HCT116 (cell line): ENCODE measurements around the gene FAM136A. TPM values are rescaled to one million over a fixed set of nuclear protein-coding genes. Genes with fewer than 3 reads are reported as not detected.
A peak's percentile ranks its signal among the peaks of the same experiment; 100 is the strongest.

ENCODE experiments used
- ATAC-seq: fragments of 200-7000 bp; cut with Tn5 transposase; 2 replicates; pipeline ENCODE4 v1.9.1; 2020; ENCODE audit warnings: mild to moderate bottlenecking, moderate library complexity
- BruUV-seq: library from RNA; stranded (reverse); fragments of 400-500 nt; replicated peaks from 2 replicates; lab custom pipeline; 2021; lab: Mats Ljungman, UMichigan
- CTCF ChIA-PET: fragments of 300-600 bp; sonication (Branson Sonifier 250); formaldehyde crosslinking; loops from one replicate; lab custom pipeline; 2021; ENCODE audit warnings: antibody characterized with exemption; lab: Charles Lee
- POLR2A ChIA-PET: fragments of 300-600, 350-600 bp; sonication (Branson Sonifier 250); formaldehyde crosslinking; loops from one replicate; lab custom pipeline; 2021; ENCODE audit warnings: antibody characterized with exemption; lab: Charles Lee
- RAD21 ChIA-PET, 2 experiments: fragments of 300-600 bp; sonication (Branson Sonifier 250); formaldehyde crosslinking; loops; one replicate each; lab custom pipeline; 2023; ENCODE audit warnings: low total read pairs in 2 of 2; ENCODE audit not compliant: uncharacterized antibody in 2 of 2, unreplicated experiment in 2 of 2, low non-redundant PET in 1 of 2; lab: Charles Lee
- DNase-seq: peaks from one replicate; pipeline ENCODE4 v3.0.0-alpha.2; 2010; ENCODE audit warnings: low read depth, low spot score
- H2AFZ ChIP-seq: fragments of 200-600 bp; shearing (Covaris generic), sonication (generic); 2 replicates; pipeline ENCODE4 v1.6.1; 2017; ENCODE audit warnings: low read depth, mixed run types, mixed read lengths, antibody characterized with exemption, low read length; ENCODE audit not compliant: poor library complexity, severe bottlenecking
- H3K27ac ChIP-seq: 2 replicates; pipeline ENCODE4 v1.5.1; 2012; ENCODE audit warnings: low read depth, low read length
- H3K27me3 ChIP-seq: fragments of 200-600 bp; sonication (generic); 2 replicates; pipeline ENCODE4 v1.6.1; 2016; ENCODE audit warnings: mixed run types, low read length, mixed read lengths; ENCODE audit not compliant: insufficient read depth
- H3K36me3 ChIP-seq, 2 experiments: fragments of 200-500 bp in 1 of 2; fragments of 200-600 bp in 1 of 2; sonication (Bioruptor generic) in 1 of 2; sonication (generic) in 1 of 2; 2 replicates each; pipeline versions ENCODE4 v1.5.1 to v1.6.1; 2014 to 2016; ENCODE audit warnings: low read length in 2 of 2, inconsistent platforms in 1 of 2, mixed read lengths in 1 of 2, mixed run types in 1 of 2; ENCODE audit not compliant: insufficient read depth in 2 of 2, control insufficient read depth in 1 of 2
- H3K4me1 ChIP-seq, 2 experiments: fragments of 200-600 bp in 1 of 2; sonication (generic) in 1 of 2; 2 replicates each; pipeline versions ENCODE4 v1.5.1 to v1.6.1; 2012 to 2017; ENCODE audit warnings: low read length in 2 of 2, inconsistent platforms in 1 of 2, mild to moderate bottlenecking in 1 of 2, mixed read lengths in 1 of 2, mixed run types in 1 of 2, moderate library complexity in 1 of 2; ENCODE audit not compliant: insufficient read depth in 2 of 2, control insufficient read depth in 1 of 2
- H3K4me2 ChIP-seq: fragments of 200-600 bp; sonication (generic); 2 replicates; pipeline ENCODE4 v1.6.1; 2017; ENCODE audit warnings: mixed run types, low read length, mixed read lengths
- H3K4me3 ChIP-seq, 2 experiments: fragments of 200-600 bp in 1 of 2; sonication (generic) in 1 of 2; replicated peaks in 1 of 2; 2 replicates each; pipeline ENCODE4 v1.5.1; 2011 to 2016; ENCODE audit warnings: low read length in 2 of 2, control low read depth in 1 of 2, low read depth in 1 of 2, mild to moderate bottlenecking in 1 of 2, mixed read lengths in 1 of 2, mixed run types in 1 of 2
- H3K79me2 ChIP-seq: fragments of 200-600 bp; sonication (generic); 2 replicates; pipeline ENCODE4 v1.6.1; 2017; ENCODE audit warnings: mild to moderate bottlenecking, mixed run types, low read length, moderate library complexity, mixed read lengths; ENCODE audit not compliant: insufficient read depth
- H3K9ac ChIP-seq: fragments of 200-600 bp; sonication (generic); 2 replicates; pipeline ENCODE4 v1.6.1; 2016; ENCODE audit warnings: low read length, mixed read lengths
- H3K9me2 ChIP-seq: fragments of 200-600 bp; sonication (generic), shearing (Covaris generic); 2 replicates; pipeline ENCODE4 v1.6.1; 2017; ENCODE audit warnings: mixed run types, mild to moderate bottlenecking, moderate library complexity; ENCODE audit not compliant: insufficient read depth
- H3K9me3 ChIP-seq, 2 experiments: fragments of 200-500 bp in 1 of 2; fragments of 200-600 bp in 1 of 2; sonication (Bioruptor generic) in 1 of 2; sonication (generic) in 1 of 2; 2 replicates each; pipeline ENCODE4 v1.6.1; 2014 to 2017; ENCODE audit warnings: low read length in 2 of 2, mixed read lengths in 2 of 2, inconsistent platforms in 1 of 2, low read depth in 1 of 2, mild to moderate bottlenecking in 1 of 2, mixed run types in 1 of 2, moderate library complexity in 1 of 2; ENCODE audit not compliant: control insufficient read depth in 1 of 2, insufficient read depth in 1 of 2
- H4K20me1 ChIP-seq: fragments of 200-600 bp; sonication (generic), shearing (Covaris generic); 2 replicates; pipeline ENCODE4 v1.6.1; 2017; ENCODE audit warnings: mixed run types, mild to moderate bottlenecking, moderate library complexity; ENCODE audit not compliant: insufficient read depth
- CBX3 ChIP-seq: IDR thresholded peaks from 2 replicates; pipeline ENCODE4 v1.6.1; 2012; ENCODE audit warnings: low read depth
- EZH2 ChIP-seq: fragments of 200-600 bp; sonication (generic); IDR thresholded peaks from 2 replicates; pipeline ENCODE4 v1.6.1; 2017; ENCODE audit warnings: antibody characterized with exemption, mixed run types
- RAD21 ChIP-seq: IDR thresholded peaks from 2 replicates; pipeline ENCODE4 v1.6.1; 2012; ENCODE audit warnings: low read depth, mild to moderate bottlenecking
- YY1 ChIP-seq: IDR thresholded peaks from 2 replicates; pipeline ENCODE4 v1.6.1; 2011; ENCODE audit warnings: low read length, low read depth, moderate library complexity, mild to moderate bottlenecking; ENCODE audit not compliant: insufficient replicate concordance; ENCODE audit errors: extremely low read depth
- intact Hi-C: fragments of 100-400 bp; cut with micrococcal nuclease; formaldehyde crosslinking; loops from 2 replicates; pipeline ENCODE4 v1.10.0; 2022
- total RNA-seq: library from RNA; stranded (reverse); gene quantifications from one replicate; pipeline ENCODE4 v1.2.1, GENCODE V29; 2021; ENCODE audit not compliant: unreplicated experiment
- TF ChIP-seq, protein P1 (sequence below), 3 experiments: fragments of 200-600 bp in 1 of 3; sonication (generic) in 1 of 3; IDR thresholded peaks in 2 of 3; conservative IDR thresholded peaks in 1 of 3; 2 replicates each; pipeline ENCODE4 v1.5.1; 2012 to 2017; ENCODE audit warnings: low read depth in 2 of 3, low read length in 2 of 3, antibody characterized with exemption in 1 of 3, borderline replicate concordance in 1 of 3, control low read depth in 1 of 3, mild to moderate bottlenecking in 1 of 3, mixed read lengths in 1 of 3, mixed run types in 1 of 3, moderate library complexity in 1 of 3; ENCODE audit not compliant: insufficient read depth in 1 of 3

FAM136A gene
- total RNA-seq, 1 experiment from 2014 or later, result 83.0 TPM

DNA sequence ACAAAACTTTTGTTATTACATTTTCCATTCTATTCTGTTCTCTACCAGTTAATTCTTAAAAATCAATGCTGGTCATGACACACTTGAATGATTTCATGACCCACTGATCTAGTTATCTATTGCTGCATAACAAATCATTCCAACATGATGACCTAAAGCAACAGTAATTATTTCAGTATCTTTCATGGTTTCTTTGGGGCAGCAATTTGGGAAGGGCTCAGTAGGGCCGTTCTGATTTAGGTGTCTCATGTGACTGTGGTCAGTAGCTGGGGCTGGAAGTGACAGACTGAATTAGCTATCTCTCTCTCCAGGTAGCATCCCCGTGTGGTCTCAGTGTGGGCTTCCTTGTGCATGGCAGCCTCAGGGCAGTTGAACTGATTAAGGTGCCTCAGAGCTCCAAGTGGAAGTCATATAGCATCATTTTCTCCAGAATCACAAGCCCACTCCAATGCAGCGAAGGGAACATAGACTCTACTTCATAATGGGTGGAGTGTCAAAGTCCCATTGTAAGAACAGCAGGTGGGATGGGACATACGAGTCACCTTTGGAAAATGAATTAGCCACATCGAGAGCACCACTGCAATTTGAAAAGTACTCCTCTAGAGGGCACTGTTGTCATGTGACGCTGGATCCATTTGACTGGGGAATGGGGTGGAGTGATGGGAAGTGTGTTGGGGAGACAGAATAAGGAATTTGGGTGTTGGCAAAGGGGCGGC, 39.1 kb upstream of the FAM136A start:
- peak overlapping the region; percentile 29 for H3K4me2 ChIP-seq
- no peaks in the 10 kb centered on the region for H3K9me3 ChIP-seq
- no peak overlapping the region for H3K9ac ChIP-seq
- no peaks in the 10 kb centered on the region for H3K79me2 ChIP-seq
- RAD21 ChIA-PET, result interaction anchor here (0.7 to 2.1 kb wide), 5 partner anchors 37 to 299 kb away, joined by 3 to 7 read pairs (median 3); no protein-coding TSS in a partner anchor
- H3K9me2 ChIP-seq, result no peaks in the 10 kb centered on the region
- H4K20me1 ChIP-seq, result no peaks in the 10 kb centered on the region
- H3K36me3 ChIP-seq, result no peaks in the 10 kb centered on the region
- no TSS peak for BruUV-seq
- POLR2A ChIA-PET, result interaction anchor here (0.7 kb wide), 1 partner anchor 276 kb away, joined by 3 read pairs; no protein-coding TSS in a partner anchor
- intact Hi-C loops, result loop anchor here (1.0 to 5.0 kb wide), 4 partner anchors 37 to 302 kb away; partner anchors contain the start of gene TGFA
- TF ChIP-seq RAD21, result peak; percentile 97
- TF ChIP-seq, protein P1, sequence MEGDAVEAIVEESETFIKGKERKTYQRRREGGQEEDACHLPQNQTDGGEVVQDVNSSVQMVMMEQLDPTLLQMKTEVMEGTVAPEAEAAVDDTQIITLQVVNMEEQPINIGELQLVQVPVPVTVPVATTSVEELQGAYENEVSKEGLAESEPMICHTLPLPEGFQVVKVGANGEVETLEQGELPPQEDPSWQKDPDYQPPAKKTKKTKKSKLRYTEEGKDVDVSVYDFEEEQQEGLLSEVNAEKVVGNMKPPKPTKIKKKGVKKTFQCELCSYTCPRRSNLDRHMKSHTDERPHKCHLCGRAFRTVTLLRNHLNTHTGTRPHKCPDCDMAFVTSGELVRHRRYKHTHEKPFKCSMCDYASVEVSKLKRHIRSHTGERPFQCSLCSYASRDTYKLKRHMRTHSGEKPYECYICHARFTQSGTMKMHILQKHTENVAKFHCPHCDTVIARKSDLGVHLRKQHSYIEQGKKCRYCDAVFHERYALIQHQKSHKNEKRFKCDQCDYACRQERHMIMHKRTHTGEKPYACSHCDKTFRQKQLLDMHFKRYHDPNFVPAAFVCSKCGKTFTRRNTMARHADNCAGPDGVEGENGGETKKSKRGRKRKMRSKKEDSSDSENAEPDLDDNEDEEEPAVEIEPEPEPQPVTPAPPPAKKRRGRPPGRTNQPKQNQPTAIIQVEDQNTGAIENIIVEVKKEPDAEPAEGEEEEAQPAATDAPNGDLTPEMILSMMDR (IDR thresholded peaks at IDR 0.05 in 2 of 3, conservative IDR thresholded peaks at IDR 0.05 in 1 of 3; ENCODE audit: borderline replicate concordance in 1 of 3, insufficient read depth in 1 of 3, low read depth in 2 of 3, low read length in 2 of 3), result peak; percentile 78 to 94 (median 92)
- TF ChIP-seq YY1, result no peak
- TF ChIP-seq CBX3, result no peak
- no peak for TF ChIP-seq EZH2
- no peak overlapping the region for H2AFZ ChIP-seq
- no peaks in the 10 kb centered on the region for H3K27me3 ChIP-seq
- H3K4me1 ChIP-seq, result peaks cover 0 to 16% of the 10 kb centered on the region in 2 experiments; a peak in 2 of 4 replicates
- CTCF ChIA-PET, result interaction anchor here (0.7 to 4.0 kb wide), 8 partner anchors 10 to 305 kb away, joined by 3 to 27 read pairs (median 4); no protein-coding TSS in a partner anchor
- peak; percentile 97 for ATAC-seq
- DNase-seq, result peak; percentile 59
- H3K27ac ChIP-seq, result no peak overlapping the region
- H3K4me3 ChIP-seq, result no peak overlapping the region
